ENCODE results near the gene GKN1. TPM values are rescaled to one million over a fixed set of nuclear protein-coding genes. Genes with fewer than 3 reads are reported as not detected.

Gene GKN1, protein sequence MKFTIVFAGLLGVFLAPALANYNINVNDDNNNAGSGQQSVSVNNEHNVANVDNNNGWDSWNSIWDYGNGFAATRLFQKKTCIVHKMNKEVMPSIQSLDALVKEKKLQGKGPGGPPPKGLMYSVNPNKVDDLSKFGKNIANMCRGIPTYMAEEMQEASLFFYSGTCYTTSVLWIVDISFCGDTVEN
- total RNA-seq, result not detected

GRCh38 chr2:68974251-68974650, at the start of gene GKN1:
Gene GKN1, plus strand, starts transcription at chr2:68974636. Its CDS starts 42 bp downstream, at chr2:68974678.

DNA sequence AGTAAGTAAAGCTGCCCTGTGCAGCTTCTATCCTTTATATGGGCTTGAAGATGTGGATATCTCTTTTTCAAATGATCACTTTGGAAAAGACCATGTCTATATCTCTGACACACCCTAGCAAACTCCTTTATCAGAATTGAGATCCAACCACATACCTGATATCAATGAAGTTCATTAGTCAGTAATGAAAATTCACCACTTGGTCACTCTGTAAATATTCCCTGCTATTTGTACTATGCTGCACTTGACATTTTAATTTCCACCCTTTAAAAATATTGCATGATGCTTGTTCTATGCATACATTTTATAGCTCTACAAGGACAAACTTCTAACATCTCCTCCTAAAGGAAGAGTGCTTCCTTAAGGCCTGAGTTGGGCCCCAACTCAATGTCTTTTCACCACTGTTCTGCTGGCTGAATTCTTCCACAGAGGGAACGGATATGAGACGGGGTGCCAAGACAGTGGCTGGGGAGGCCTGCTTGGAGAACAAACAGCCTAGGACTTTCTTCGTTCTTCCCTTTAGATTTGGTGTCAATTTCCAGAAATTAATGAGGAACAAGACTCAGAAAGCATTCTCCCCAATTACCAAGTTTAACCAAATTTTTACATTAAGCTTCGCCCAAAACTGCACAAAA, 21.4 kb upstream of the GKN1 start, which contains the start of gene GKN2:
GKN2 (minus strand) TSS at position 7 of the 635 bp plus-strand sequence. CDS start 32 bp downstream, outside the sequence.

DNA sequence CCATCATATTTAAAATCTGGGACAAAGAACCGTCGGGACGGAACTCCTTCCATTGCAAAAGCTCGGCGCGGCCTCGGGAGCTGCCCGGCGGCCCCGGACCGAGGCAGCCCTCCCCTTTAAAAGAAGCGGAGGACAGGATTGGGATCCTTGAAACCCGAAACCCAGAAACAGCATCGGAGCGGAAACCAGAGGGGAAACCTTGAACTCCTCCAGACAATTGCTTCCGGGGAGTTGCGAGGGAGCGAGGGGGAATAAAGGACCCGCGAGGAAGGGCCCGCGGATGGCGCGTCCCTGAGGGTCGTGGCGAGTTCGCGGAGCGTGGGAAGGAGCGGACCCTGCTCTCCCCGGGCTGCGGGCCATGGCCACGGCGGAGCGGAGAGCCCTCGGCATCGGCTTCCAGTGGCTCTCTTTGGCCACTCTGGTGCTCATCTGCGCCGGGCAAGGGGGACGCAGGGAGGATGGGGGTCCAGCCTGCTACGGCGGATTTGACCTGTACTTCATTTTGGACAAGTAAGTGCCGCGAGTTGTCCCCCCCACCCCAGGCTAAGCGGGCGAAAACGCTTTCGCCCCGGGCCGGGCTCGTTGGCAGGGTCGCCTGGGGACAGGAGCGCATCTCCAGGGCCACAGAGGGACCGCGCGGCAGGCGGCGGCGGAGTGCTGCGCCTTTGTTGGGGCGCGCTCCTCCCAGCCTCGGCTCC, 38.9 kb downstream of the GKN1 start, which contains the start of gene ANTXR1:
ANTXR1 (plus strand) TSS at position 38 of the 698 bp plus-strand sequence; CDS start at position 359, 321 bp downstream.

Other genes with a start within 250 kb of the GKN1 start
- gene ARHGAP25, start 239.8 kb upstream of the GKN1 start, total RNA-seq, result 1.3 TPM
- not detected for gene BMP10, start 103.2 kb upstream of the GKN1 start, total RNA-seq
- not detected for gene GKN2, start 21.7 kb upstream of the GKN1 start, total RNA-seq
- gene ANTXR1, start 38.5 kb downstream of the GKN1 start, total RNA-seq, result 31.9 TPM